Activated T-cell treated with anti-CD3 and anti-CD28 coated beads, Interleukin-2, amount 50 U/mL, for 24 hours (primary cell): ENCODE measurements around the gene NUAK2.

ENCODE experiments used
- DNase-seq: peaks from one replicate; pipeline ENCODE4 v3.0.0-alpha.2; 2020
- H3K27ac Mint-ChIP-seq: 2 replicates; pipeline ENCODE4 v1.8.0; 2020; ENCODE audit warnings: mild to moderate bottlenecking, mixed read lengths
- H3K27me3 Mint-ChIP-seq: 2 replicates; pipeline ENCODE4 v1.8.0; 2020; ENCODE audit warnings: mixed read lengths
- H3K36me3 Mint-ChIP-seq: 2 replicates; pipeline ENCODE4 v1.8.0; 2020; ENCODE audit warnings: low read depth, mixed read lengths
- H3K4me1 Mint-ChIP-seq: 2 replicates; pipeline ENCODE4 v1.8.0; 2020; ENCODE audit warnings: low read depth, mixed read lengths
- H3K4me3 Mint-ChIP-seq: 2 replicates; pipeline ENCODE4 v1.8.0; 2020; ENCODE audit warnings: mild to moderate bottlenecking, moderate library complexity, mixed read lengths
- H3K9me3 Mint-ChIP-seq: 2 replicates; pipeline ENCODE4 v1.8.0; 2020; ENCODE audit warnings: mixed read lengths

Gene NUAK2

GRCh38 chr1:205353191-205353590, 31.6 kb upstream of the NUAK2 start:
- DNase-seq: no peak
- H3K27me3 Mint-ChIP-seq: peaks cover 12% of the 10 kb centered on the region
- H3K36me3 Mint-ChIP-seq: no peaks in the 10 kb centered on the region
- no peak overlapping the region for H3K4me3 Mint-ChIP-seq
- no peak overlapping the region for H3K27ac Mint-ChIP-seq
- no peaks in the 10 kb centered on the region for H3K4me1 Mint-ChIP-seq
- H3K9me3 Mint-ChIP-seq: no peaks in the 10 kb centered on the region

GRCh38 chr1:205351984-205352713, 30.6 kb upstream of the NUAK2 start:
- Mint-ChIP-seq H3K27me3 (peaks cover 17% of the 10 kb centered on the region), H3K36me3 (no peaks in the 10 kb centered on the region), H3K4me3 (no peak overlapping the region), H3K27ac (no peak overlapping the region), H3K4me1 (no peaks in the 10 kb centered on the region), H3K9me3 (no peaks in the 10 kb centered on the region)
- no peak for DNase-seq

GRCh38 chr1:205350691-205351141, 29.2 kb upstream of the NUAK2 start:
- peaks cover 23% of the 10 kb centered on the region for H3K27me3 Mint-ChIP-seq
- H3K27ac Mint-ChIP-seq: no peak overlapping the region
- H3K4me1 Mint-ChIP-seq: no peaks in the 10 kb centered on the region

GRCh38 chr1:205350124-205350523, 28.6 kb upstream of the NUAK2 start:
- Mint-ChIP-seq H3K4me3 (no peak overlapping the region), H3K4me1 (no peaks in the 10 kb centered on the region), H3K27ac (no peak overlapping the region), H3K27me3 (peaks cover 29% of the 10 kb centered on the region), H3K9me3 (no peaks in the 10 kb centered on the region), H3K36me3 (no peaks in the 10 kb centered on the region)
- DNase-seq: no peak

More at GRCh38 chr1:205350691-205351141, 29.2 kb upstream of the NUAK2 start:
- Mint-ChIP-seq H3K4me3 (no peak overlapping the region), H3K36me3 (no peaks in the 10 kb centered on the region), H3K9me3 (no peaks in the 10 kb centered on the region)
- DNase-seq: no peak

GRCh38 chr1:205348554-205349487, 27.3 kb upstream of the NUAK2 start:
- Mint-ChIP-seq H3K27ac (no peak overlapping the region), H3K4me1 (peaks cover 8% of the 10 kb centered on the region), H3K4me3 (no peak overlapping the region), H3K27me3 (peaks cover 40% of the 10 kb centered on the region), H3K36me3 (no peaks in the 10 kb centered on the region), H3K9me3 (no peaks in the 10 kb centered on the region)
- DNase-seq: no peak

- DNase-seq: no peak
- Mint-ChIP-seq H3K27me3 (peaks cover 52% of the 10 kb centered on the region), H3K4me3 (no peak overlapping the region), H3K4me1 (peaks cover 8% of the 10 kb centered on the region), H3K27ac (no peak overlapping the region), H3K9me3 (no peaks in the 10 kb centered on the region), H3K36me3 (no peaks in the 10 kb centered on the region)
These were observed 25.5 kb upstream of the NUAK2 start for GRCh38 chr1:205346956-205347574.

GRCh38 chr1:205345761-205346160, 24.2 kb upstream of the NUAK2 start:
- Mint-ChIP-seq H3K27me3 (peaks cover 56% of the 10 kb centered on the region), H3K27ac (no peak overlapping the region), H3K36me3 (no peaks in the 10 kb centered on the region), H3K4me3 (no peak overlapping the region), H3K4me1 (peaks cover 8% of the 10 kb centered on the region), H3K9me3 (no peaks in the 10 kb centered on the region)
- no peak for DNase-seq

- peak; percentile 61 for DNase-seq
- peaks cover 56% of the 10 kb centered on the region for H3K27me3 Mint-ChIP-seq
- H3K36me3 Mint-ChIP-seq: no peaks in the 10 kb centered on the region
- H3K27ac Mint-ChIP-seq: no peak overlapping the region
- no peaks in the 10 kb centered on the region for H3K9me3 Mint-ChIP-seq
- peaks cover 10% of the 10 kb centered on the region for H3K4me1 Mint-ChIP-seq
- peak overlapping the region; percentile 66 for H3K4me3 Mint-ChIP-seq
These were observed 22.8 kb upstream of the NUAK2 start for GRCh38 chr1:205344066-205344928.

GRCh38 chr1:205343431-205344065, 22.0 kb upstream of the NUAK2 start:
- Mint-ChIP-seq H3K36me3 (no peaks in the 10 kb centered on the region), H3K9me3 (no peaks in the 10 kb centered on the region), H3K27me3 (peaks cover 56% of the 10 kb centered on the region), H3K27ac (no peak overlapping the region), H3K4me1 (peaks cover 10% of the 10 kb centered on the region), H3K4me3 (no peak overlapping the region)
- peak; percentile 42 for DNase-seq

- H3K4me1 Mint-ChIP-seq: peaks cover 10% of the 10 kb centered on the region
- H3K36me3 Mint-ChIP-seq: no peaks in the 10 kb centered on the region
- H3K4me3 Mint-ChIP-seq: no peak overlapping the region
- no peaks in the 10 kb centered on the region for H3K9me3 Mint-ChIP-seq
- H3K27me3 Mint-ChIP-seq: peaks cover 53% of the 10 kb centered on the region
- no peak for DNase-seq
- no peak overlapping the region for H3K27ac Mint-ChIP-seq
These were observed 21.4 kb upstream of the NUAK2 start for GRCh38 chr1:205342986-205343385.

GRCh38 chr1:205340676-205341075, 19.1 kb upstream of the NUAK2 start:
- H3K4me1 Mint-ChIP-seq: peaks cover 10% of the 10 kb centered on the region
- no peak overlapping the region for H3K27ac Mint-ChIP-seq
- H3K36me3 Mint-ChIP-seq: no peaks in the 10 kb centered on the region
- DNase-seq: no peak
- H3K27me3 Mint-ChIP-seq: peaks cover 32% of the 10 kb centered on the region
- no peaks in the 10 kb centered on the region for H3K9me3 Mint-ChIP-seq
- no peak overlapping the region for H3K4me3 Mint-ChIP-seq

GRCh38 chr1:205339717-205340116, 18.2 kb upstream of the NUAK2 start:
- peaks cover 22% of the 10 kb centered on the region for H3K27me3 Mint-ChIP-seq
- H3K36me3 Mint-ChIP-seq: no peaks in the 10 kb centered on the region
- DNase-seq: no peak
- no peak overlapping the region for H3K27ac Mint-ChIP-seq
- no peaks in the 10 kb centered on the region for H3K9me3 Mint-ChIP-seq
- H3K4me1 Mint-ChIP-seq: peaks cover 9% of the 10 kb centered on the region
- no peak overlapping the region for H3K4me3 Mint-ChIP-seq

- H3K4me1 Mint-ChIP-seq: peaks cover 4% of the 10 kb centered on the region
- no peak overlapping the region for H3K4me3 Mint-ChIP-seq
- no peak for DNase-seq
- no peak overlapping the region for H3K27ac Mint-ChIP-seq
- H3K27me3 Mint-ChIP-seq: peaks cover 18% of the 10 kb centered on the region
- H3K9me3 Mint-ChIP-seq: no peaks in the 10 kb centered on the region
- no peaks in the 10 kb centered on the region for H3K36me3 Mint-ChIP-seq
These were observed 17.7 kb upstream of the NUAK2 start for GRCh38 chr1:205339197-205339702.
